ENCODE results near the gene KCNAB3.

- TF ChIP-seq CTCF (IDR thresholded peaks at IDR 0.05; ENCODE audit: low read depth, low read length) (no peak), POLR2A (IDR thresholded peaks at IDR 0.05; ENCODE audit: extremely low read depth, insufficient read length) (no peak), MYC (IDR thresholded peaks at IDR 0.05; ENCODE audit: low read depth, low read length) (no peak)
- TF ChIP-seq, protein P1, sequence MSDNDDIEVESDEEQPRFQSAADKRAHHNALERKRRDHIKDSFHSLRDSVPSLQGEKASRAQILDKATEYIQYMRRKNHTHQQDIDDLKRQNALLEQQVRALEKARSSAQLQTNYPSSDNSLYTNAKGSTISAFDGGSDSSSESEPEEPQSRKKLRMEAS (IDR thresholded peaks at IDR 0.05; ENCODE audit: low read depth, low read length): no peak
Observed at GRCh38 chr17:7956228-7956965, 26.7 kb upstream of the KCNAB3 start.

Data from NB4 (cell line).